ENCODE results near the gene TAS2R46. TPM values are rescaled to one million over a fixed set of nuclear protein-coding genes. Genes with fewer than 3 reads are reported as not detected.

Gene TAS2R46
- total and polyA plus RNA-seq, 7 donors = 0.04 to 0.51 (median 0.23) TPM; not detected in 3

- Histone ChIP-seq H3K36me3 (ENCODE audit: insufficient read depth in 1 of 2, low read depth in 1 of 2) (no peaks in the 10 kb centered on the region), H3K4me3 (no peak overlapping the region)
These were observed 19.9 kb upstream of the TAS2R46 start for GRCh38 chr12:11081987-11082386.

GRCh38 chr12:11078246-11078645 lies 16.2 kb upstream of the TAS2R46 start:
- no peaks in the 10 kb centered on the region for H3K27me3 ChIP-seq (ENCODE audit: insufficient read depth in 3 of 3, low read length in 2 of 3)
- ATAC-seq (no peak), DNase-seq (no peak)
- intact Hi-C loops (cut with DNase I) = no loop called here
- no peak overlapping the region for H3K4me3 ChIP-seq
- no peak for TF ChIP-seq CTCF (IDR thresholded peaks at IDR 0.05)
- no peaks in the 10 kb centered on the region for H3K4me1 ChIP-seq
- H3K27ac ChIP-seq = no peak overlapping the region
- 95 to 100% (median 100%) methylated on average over 1 of the region's 1 CpG for WGBS, 3 donors
- no peaks in the 10 kb centered on the region for H3K36me3 ChIP-seq (ENCODE audit: insufficient read depth in 1 of 2, low read depth in 1 of 2)
- H3K9me3 ChIP-seq = no peaks in the 10 kb centered on the region

More at GRCh38 chr12:11081987-11082386, 19.9 kb upstream of the TAS2R46 start:
- ATAC-seq (no peak), DNase-seq (no peak)
- Histone ChIP-seq H3K27ac (no peak overlapping the region), H3K9me3 (no peaks in the 10 kb centered on the region), H3K4me1 (no peaks in the 10 kb centered on the region), H3K27me3 (ENCODE audit: insufficient read depth in 3 of 3, low read length in 2 of 3) (no peaks in the 10 kb centered on the region)
- 100% methylated on average over 2 of the region's 2 CpGs; no CpG with 5 or more reads in 1 of the 3 donors for WGBS, 3 donors
- no peak for TF ChIP-seq CTCF (IDR thresholded peaks at IDR 0.05)
- intact Hi-C loops (cut with DNase I) = no loop called here

GRCh38 chr12:11075642-11076041 lies 13.5 kb upstream of the TAS2R46 start:
- Histone ChIP-seq H3K9me3 (no peaks in the 10 kb centered on the region), H3K27ac (no peak overlapping the region), H3K4me1 (no peaks in the 10 kb centered on the region), H3K27me3 (ENCODE audit: insufficient read depth in 3 of 3, low read length in 2 of 3) (no peaks in the 10 kb centered on the region), H3K36me3 (ENCODE audit: insufficient read depth in 1 of 2, low read depth in 1 of 2) (no peaks in the 10 kb centered on the region), H3K4me3 (no peak overlapping the region)
- TF ChIP-seq CTCF (IDR thresholded peaks at IDR 0.05) = no peak
- 0 to 85% (median 70%) methylated on average over 2 to 3 of the region's 3 CpGs for WGBS, 3 donors
- intact Hi-C loops (cut with DNase I) = no loop called here
- ATAC-seq (no peak), DNase-seq (no peak)

- no peak for TF ChIP-seq CTCF (IDR thresholded peaks at IDR 0.05)
- intact Hi-C loops (cut with DNase I) = loop anchor here in 1 of 2 donors (2.0 kb wide), 1 partner anchor 53 kb away; no protein-coding TSS in a partner anchor
- DNase-seq (no peak), ATAC-seq (no peak)
- WGBS, 3 donors = 48 to 64% (median 61%) methylated on average over 4 of the region's 4 CpGs
- peaks cover 3% of the 10 kb centered on the region for H3K4me1 ChIP-seq
- no peaks in the 10 kb centered on the region for H3K36me3 ChIP-seq (ENCODE audit: insufficient read depth in 1 of 2, low read depth in 1 of 2)
- no peak overlapping the region for H3K27ac ChIP-seq
- no peak overlapping the region for H3K4me3 ChIP-seq
- no peaks in the 10 kb centered on the region for H3K9me3 ChIP-seq
- H3K27me3 ChIP-seq (ENCODE audit: insufficient read depth in 3 of 3, low read length in 2 of 3) = no peaks in the 10 kb centered on the region
These were observed 9.3 kb upstream of the TAS2R46 start for GRCh38 chr12:11071414-11071813.

GRCh38 chr12:11070999-11071398 lies 8.9 kb upstream of the TAS2R46 start:
- no peak overlapping the region for H3K27ac ChIP-seq
- no peaks in the 10 kb centered on the region for H3K27me3 ChIP-seq (ENCODE audit: insufficient read depth in 3 of 3, low read length in 2 of 3)
- DNase-seq = no peak
- intact Hi-C loops (cut with DNase I) = loop anchor here in 1 of 2 donors (2.0 kb wide), 1 partner anchor 52 kb away; no protein-coding TSS in a partner anchor
- H3K4me3 ChIP-seq = no peak overlapping the region
- no peaks in the 10 kb centered on the region for H3K36me3 ChIP-seq (ENCODE audit: insufficient read depth in 1 of 2, low read depth in 1 of 2)
- H3K9me3 ChIP-seq = no peaks in the 10 kb centered on the region
- ATAC-seq = no peak
- peaks cover 3% of the 10 kb centered on the region for H3K4me1 ChIP-seq
- WGBS, 3 donors = 69 to 81% methylated on average over 1 of the region's 1 CpG; no CpG with 5 or more reads in 1 of the 3 donors
- TF ChIP-seq CTCF (IDR thresholded peaks at IDR 0.05) = no peak
